Urinary bladder (tissue), 4 donors: ENCODE data around the gene WWC1. TPM values are rescaled to one million over a fixed set of nuclear protein-coding genes. Genes with fewer than 3 reads are reported as not detected.

Source experiments
- DNase-seq: peaks from one replicate; pipeline ENCODE4 v3.0.0-alpha.2; 2015; ENCODE audit errors: extremely low spot score
- H3K27ac ChIP-seq: one replicate; pipeline ENCODE4 v1.5.1; 2013; ENCODE audit warnings: low read depth, mild to moderate bottlenecking, moderate library complexity
- H3K36me3 ChIP-seq: one replicate; pipeline ENCODE4 v1.6.1; 2013; ENCODE audit warnings: mild to moderate bottlenecking, moderate library complexity; ENCODE audit not compliant: insufficient read depth
- H3K4me1 ChIP-seq: one replicate; pipeline ENCODE4 v1.6.1; 2013; ENCODE audit warnings: mild to moderate bottlenecking, moderate library complexity; ENCODE audit not compliant: insufficient read depth
- H3K4me3 ChIP-seq: one replicate; pipeline ENCODE4 v1.5.1; 2013; ENCODE audit warnings: low read depth, low read length
- WGBS: extraction: QIAGEN DNeasy Blood & Tissue Kit; methylation state at CpG from one replicate; pipeline ENCODE4 v1.1.7; 2013; 5-methylcytosine and 5-hydroxymethylcytosine counted together
- polyA plus RNA-seq: library from polyadenylated mRNA; stranded (reverse); fragments of 200-250 nt; gene quantifications from one replicate; pipeline ENCODE4 v1.2.3, GENCODE V29; 2013
- total RNA-seq: library from RNA; depleted of rRNA; stranded (reverse); fragments of >200 nt; gene quantifications from one replicate; pipeline ENCODE4 v1.2.3, GENCODE V29; 2014
- donor health status: healthy with polysubstance abuse.
- donor health status: healthy.

Gene WWC1
- total and polyA plus RNA-seq, 2 donors = 2.1 to 7.1 TPM

DNA sequence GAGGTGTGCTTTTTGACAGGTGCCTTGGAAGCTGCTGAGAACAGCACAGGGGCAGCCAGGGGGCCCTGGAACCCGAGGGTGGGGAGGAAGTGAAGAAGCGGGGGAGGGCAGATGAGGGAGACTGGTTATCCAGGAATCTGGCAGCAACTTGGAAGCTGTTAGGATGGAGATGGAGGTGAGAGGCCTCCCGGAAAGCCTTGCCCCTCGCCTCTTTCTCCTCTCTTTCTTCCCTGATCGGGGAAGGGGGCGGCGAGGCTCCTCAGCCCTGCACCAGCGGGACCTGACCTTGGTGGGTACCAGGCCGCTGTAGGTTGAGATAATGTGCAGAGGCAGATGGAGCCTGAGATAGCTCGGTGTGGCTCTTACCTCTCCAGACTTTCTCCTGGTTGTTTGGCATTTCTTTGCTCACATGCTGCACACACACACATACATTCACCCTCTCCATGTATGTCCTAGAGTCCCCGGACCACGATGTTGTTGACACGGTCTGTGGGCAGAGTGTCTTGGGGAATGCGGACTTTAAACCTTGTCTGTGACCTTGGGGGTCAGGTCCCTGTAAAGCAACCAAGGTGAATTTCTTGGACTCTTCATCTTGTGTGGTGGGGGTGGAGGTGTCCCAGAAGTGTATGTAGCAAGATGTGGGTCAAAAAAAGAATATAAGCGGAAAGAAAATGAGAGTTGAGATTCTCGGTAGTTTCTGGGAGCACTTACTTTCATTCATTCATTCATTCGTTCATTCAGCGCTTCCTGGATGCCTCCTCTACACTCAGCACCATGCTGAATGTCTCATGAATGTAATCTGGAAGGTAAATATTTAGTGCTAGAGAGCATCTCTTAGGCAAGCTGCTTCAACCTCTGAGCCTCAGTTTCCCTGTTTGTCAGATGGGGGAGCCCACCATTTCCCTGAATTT, 1.6 kb downstream of the WWC1 start:
- 68% methylated on average over 18 of the region's 18 CpGs for WGBS
- no peak for DNase-seq
- peak overlapping the region; percentile 52 for H3K4me3 ChIP-seq
- no peaks in the 10 kb centered on the region for H3K36me3 ChIP-seq
- no peak overlapping the region for H3K27ac ChIP-seq
- H3K4me1 ChIP-seq = peaks cover 2% of the 10 kb centered on the region

DNA sequence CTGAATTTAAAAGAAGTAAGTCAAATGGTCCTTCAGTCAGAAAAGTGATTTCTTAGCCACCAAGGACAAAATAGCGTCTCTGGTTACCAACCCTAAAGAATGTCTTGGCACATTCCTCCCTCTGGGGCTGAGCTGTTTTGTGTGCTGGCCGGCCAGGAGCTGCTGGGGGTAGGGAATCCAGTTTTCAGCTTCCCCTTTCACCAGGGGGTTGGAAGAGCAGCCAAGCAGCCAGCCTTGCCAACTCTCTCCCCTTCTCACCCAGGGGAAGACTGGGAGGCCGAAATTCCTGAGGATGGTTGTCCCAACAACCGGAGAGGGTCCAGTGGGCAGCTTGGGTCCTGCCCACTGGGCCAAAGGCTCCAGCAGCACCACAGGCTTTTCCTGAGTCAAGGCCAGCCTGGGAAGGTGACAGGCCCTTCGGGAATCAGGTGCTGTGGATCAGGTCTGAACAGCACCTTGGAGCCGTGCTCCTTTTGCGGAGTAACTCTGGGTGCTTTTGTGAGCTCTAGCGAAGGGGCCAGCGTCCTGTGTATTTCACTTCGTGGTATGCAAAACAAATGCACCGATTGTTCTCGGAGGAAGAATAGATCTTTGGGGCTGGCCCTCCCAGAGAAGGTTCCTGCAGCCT, 4.2 kb downstream of the WWC1 start:
- 63% methylated on average over 12 of the region's 12 CpGs for WGBS
- Histone ChIP-seq H3K4me1 (peaks cover 2% of the 10 kb centered on the region), H3K36me3 (no peaks in the 10 kb centered on the region), H3K4me3 (no peak overlapping the region), H3K27ac (no peak overlapping the region)
- DNase-seq = no peak

DNA sequence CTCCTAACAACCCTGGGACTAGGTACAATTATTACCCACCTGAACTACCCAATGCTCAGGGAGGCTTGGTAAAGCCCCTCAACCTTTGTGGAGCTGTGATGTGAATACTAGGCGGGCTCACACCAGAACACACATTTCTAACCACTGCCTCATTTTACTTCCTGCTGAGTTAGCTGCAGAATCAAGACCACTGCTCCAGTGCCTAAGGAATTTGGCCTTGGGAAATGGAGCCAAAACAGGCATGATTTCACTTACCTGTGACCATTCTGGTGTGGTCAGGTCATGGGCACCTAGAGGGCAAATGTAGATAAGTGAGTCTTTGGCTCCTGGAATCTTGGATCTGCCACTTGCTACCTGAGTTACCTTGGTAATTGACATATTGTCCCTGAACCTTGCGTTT, 5.2 kb downstream of the WWC1 start:
- DNase-seq = no peak
- Histone ChIP-seq H3K27ac (no peak overlapping the region), H3K4me3 (no peak overlapping the region), H3K4me1 (peaks cover 2% of the 10 kb centered on the region), H3K36me3 (no peaks in the 10 kb centered on the region)
- WGBS = 94% methylated on average over 2 of the region's 2 CpGs

DNA sequence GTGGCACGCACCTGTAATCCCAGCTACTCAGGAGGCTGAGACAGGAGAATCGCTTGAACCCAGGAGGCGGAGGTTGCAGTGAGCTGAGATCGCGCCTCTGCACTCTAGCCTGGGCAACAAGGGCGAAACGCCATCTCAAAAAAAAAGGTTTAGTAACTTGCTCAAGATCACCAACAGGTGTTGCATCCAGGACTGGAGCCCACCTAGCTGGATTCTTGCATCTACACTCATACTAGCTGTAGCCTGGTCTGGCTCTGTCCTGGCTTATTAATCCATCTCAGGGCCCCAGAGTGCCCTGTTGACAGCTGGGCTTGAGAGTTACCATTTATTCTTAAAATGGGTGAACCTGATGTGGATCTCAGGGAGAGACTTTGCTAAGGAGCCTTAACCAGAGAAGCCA, 7.5 kb downstream of the WWC1 start:
- 95% methylated on average over 7 of the region's 7 CpGs for WGBS
- H3K27ac ChIP-seq = no peak overlapping the region
- H3K4me1 ChIP-seq = no peaks in the 10 kb centered on the region
- H3K4me3 ChIP-seq = no peak overlapping the region
- DNase-seq = no peak
- H3K36me3 ChIP-seq = no peaks in the 10 kb centered on the region

DNA sequence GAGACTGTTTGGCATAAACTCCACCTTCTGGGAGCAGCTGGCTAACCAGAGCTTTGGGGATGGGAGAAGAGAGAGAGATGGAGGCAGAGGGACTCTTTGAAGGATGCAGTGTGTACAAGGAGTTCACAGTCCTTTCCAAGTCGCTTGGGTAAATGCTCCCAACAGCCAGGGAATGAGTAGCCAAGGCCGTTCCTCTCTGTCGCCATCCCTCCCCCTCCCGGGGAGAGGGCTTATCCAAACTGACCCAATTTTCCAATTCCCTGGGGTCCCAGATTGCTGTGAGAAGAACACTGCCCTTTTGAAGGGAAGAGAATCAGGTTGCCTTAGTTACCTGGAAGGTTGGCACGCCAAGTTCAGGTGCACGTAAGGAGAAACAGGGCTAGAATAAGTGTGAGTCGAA, 7.9 kb downstream of the WWC1 start:
- H3K4me3 ChIP-seq = no peak overlapping the region
- H3K27ac ChIP-seq = no peak overlapping the region
- H3K4me1 ChIP-seq = no peaks in the 10 kb centered on the region
- 86% methylated on average over 7 of the region's 7 CpGs for WGBS
- no peak for DNase-seq
- H3K36me3 ChIP-seq = no peaks in the 10 kb centered on the region

DNA sequence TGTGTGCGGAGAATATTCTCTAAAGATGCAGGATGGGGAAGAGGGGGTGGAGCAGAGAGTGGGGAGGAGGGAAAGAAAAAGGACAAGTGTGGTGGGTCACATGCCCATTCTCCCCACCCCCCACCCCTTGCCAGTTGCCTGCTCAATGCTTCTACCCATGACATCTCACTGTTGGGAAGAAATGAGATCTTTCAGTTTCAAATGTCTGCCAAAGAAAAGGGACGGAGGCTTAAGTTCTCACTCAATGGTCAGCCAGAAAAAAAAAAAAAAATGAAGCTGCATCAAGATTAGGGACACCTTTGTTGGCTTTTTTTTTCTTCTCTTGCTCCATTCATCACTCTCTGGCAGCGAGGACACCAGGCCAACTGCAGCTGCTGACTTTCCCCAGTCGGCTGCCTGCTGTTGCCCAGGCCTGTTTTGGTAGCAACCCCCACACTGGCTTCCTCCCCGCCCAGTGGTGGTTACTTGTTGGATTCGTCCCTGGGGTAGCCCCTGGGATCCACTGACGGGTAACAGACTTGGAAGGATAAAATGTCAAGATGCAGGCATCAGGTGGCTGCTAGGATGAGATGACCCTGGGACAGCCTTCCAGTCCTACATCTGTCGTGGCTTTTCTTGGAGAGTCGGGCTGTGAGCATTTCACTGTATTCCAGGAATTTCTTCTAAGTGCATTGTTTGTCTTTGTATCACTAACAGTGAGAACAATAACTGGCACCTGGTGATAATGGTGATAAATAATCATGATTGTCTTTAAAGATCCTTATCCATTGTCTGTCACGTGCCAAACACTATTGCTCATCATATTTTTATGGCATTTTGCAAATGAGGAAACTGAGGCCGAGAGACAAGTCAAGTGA, 9.1 kb downstream of the WWC1 start:
- no peaks in the 10 kb centered on the region for H3K36me3 ChIP-seq
- DNase-seq = no peak
- H3K27ac ChIP-seq = no peak overlapping the region
- no peak overlapping the region for H3K4me3 ChIP-seq
- WGBS = 64% methylated on average over 11 of the region's 11 CpGs
- no peaks in the 10 kb centered on the region for H3K4me1 ChIP-seq

DNA sequence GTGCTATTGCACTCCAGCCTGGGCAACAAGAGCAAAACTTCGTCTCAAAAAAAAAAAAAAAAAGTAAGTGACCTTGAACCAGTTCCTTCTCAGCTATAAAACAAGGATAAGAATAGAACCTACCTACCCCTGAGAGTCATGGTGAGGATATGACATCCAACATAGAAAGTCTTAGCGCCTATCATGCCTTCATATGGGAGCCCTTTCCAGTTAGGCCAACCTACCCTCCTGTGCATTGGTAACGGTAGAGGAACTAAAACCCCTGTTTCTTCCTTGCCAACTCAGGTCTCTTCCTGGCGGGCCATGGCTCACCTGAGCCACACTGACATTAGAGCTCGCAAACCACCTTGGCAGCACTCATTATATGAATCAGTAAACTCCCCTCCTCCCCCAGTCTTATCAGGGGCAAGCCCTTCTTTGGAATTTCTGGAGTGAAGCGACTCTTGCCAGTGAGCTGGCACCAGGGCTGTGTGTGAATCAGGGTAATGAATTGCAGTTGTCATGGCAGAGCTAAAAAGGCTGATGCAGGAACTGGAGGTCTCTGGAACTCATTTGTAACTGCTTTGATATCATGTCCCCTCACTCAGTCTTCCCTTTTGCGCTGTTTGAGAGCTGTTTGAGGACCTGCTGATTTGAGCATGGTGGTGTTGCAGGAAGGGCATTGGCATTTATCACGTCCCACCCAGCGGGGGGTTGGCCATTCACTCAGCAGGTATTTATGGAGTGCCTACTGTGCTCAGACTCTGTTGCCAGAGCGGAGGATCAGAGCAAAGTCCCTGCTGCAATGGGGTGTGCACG, 10.3 kb downstream of the WWC1 start:
- DNase-seq = no peak
- no peak overlapping the region for H3K27ac ChIP-seq
- no peaks in the 10 kb centered on the region for H3K4me1 ChIP-seq
- 68% methylated on average over 11 of the region's 11 CpGs for WGBS
- H3K4me3 ChIP-seq = no peak overlapping the region
- no peaks in the 10 kb centered on the region for H3K36me3 ChIP-seq

DNA sequence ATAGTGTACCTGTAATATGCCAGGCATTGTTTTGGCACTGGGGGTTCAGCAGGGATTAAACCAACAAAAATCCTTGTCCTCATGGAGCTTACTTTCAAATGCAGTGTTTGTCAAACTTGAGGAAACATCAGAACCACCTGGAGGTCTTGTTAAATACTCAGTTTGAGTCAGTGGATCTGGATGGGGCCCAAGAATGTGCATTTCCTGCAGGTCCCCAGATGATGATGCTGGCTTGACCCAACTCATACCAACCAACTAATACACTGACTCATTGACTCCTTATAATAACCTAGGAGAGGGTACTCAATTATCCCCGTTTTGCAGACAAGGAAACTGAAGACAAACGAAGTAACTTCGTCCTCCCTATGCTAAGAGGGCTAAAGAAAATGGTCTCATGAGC, 11.3 kb downstream of the WWC1 start:
- Histone ChIP-seq H3K27ac (no peak overlapping the region), H3K4me3 (no peak overlapping the region), H3K36me3 (no peaks in the 10 kb centered on the region), H3K4me1 (no peaks in the 10 kb centered on the region)
- no peak for DNase-seq
- WGBS = 80% methylated on average over 3 of the region's 3 CpGs

DNA sequence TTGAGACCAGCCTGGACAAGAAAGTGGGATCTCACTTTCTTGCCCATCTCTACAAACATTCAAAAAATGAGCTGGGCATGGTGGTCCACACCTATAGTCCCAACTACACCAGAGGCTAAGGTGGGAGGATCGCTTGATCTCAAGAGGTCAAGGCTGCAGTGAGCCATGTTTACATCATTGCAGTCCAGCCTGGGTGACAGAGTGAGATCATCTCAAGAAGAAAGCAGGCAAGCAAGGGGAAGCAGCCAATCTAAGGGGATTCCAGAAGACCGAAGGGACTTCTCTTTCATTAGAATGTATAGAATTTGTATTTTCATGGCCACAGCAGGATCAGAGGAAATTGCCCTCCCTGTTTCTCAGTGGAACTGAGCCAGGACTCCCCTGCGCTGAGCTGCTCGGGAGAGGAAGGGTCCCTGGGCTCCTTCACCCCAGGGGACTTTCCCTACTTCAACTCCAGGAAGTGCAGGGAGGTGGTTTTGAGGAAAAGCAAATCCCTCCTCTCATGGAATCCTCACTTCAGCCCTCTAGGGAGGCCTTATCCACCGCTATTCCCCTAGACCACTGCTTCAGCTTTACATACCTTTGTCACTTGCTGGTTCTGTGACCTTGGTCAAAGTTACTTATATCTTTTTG, 12.1 kb downstream of the WWC1 start:
- Histone ChIP-seq H3K4me1 (no peaks in the 10 kb centered on the region), H3K36me3 (no peaks in the 10 kb centered on the region), H3K27ac (no peak overlapping the region), H3K4me3 (no peak overlapping the region)
- WGBS = 83% methylated on average over 5 of the region's 5 CpGs
- DNase-seq = no peak

DNA sequence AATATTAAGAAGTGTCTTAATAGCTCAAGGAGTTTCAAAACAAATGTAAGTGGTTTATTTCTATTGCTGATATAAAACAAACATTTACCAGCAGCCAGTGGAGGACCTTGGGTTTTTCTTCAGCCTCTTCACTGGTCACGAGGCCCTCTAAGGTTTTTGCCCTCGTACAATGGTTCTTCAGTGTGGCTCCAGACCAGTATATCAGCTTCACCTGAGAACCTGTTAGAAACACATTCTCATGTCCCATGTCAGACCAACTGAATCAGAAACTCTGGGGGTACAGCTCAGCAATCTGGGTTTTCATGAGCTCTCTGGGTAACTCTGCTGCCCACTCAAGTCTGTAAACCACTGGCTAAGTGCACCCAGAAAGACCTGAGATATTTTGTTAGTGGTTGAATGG, 12.9 kb downstream of the WWC1 start:
- Histone ChIP-seq H3K4me1 (no peaks in the 10 kb centered on the region), H3K27ac (no peak overlapping the region), H3K4me3 (no peak overlapping the region), H3K36me3 (no peaks in the 10 kb centered on the region)
- DNase-seq = no peak
- WGBS = 90% methylated on average over 2 of the region's 2 CpGs

DNA sequence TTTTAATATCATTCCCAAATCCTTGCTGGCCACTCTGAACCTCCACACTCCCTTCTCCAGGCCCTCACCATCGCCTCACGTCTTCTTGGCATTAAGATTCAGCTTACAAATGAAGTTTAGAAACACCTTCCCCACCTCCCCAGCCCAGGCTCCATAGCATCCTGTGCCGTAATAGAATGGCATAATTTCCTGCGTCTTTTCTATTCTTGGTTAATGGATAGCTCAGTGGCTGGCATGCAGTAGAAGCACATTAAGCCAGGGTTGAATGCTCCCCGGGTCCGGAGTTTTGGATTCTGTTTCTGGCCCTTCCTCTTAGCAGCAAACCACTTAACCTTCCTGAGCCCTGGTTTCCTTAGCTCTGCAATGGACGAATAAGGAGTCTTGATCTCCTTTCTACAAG, 13.8 kb downstream of the WWC1 start:
- DNase-seq = no peak
- 86% methylated on average over 7 of the region's 7 CpGs for WGBS
- Histone ChIP-seq H3K4me3 (no peak overlapping the region), H3K27ac (no peak overlapping the region), H3K36me3 (no peaks in the 10 kb centered on the region), H3K4me1 (no peaks in the 10 kb centered on the region)

DNA sequence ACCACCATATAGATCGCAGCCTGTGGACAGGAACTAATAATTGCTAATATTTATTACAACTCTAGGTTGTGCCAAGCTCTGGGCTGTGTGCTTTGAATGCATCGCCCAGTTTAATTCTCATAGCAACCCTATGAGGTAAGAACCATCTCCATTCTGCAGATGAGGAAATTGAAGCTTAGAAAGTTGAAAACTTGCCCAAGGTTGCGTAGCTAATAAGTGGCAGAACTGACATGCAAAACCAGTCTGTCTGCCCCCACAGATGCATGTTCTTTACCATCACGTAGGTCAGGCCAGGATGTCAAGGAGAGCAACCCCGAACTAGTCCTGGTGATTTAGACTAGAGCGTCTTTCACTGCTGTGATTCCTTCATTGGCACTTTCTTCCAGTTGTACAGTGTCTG, 15.6 kb downstream of the WWC1 start:
- no peaks in the 10 kb centered on the region for H3K4me1 ChIP-seq
- no peak overlapping the region for H3K4me3 ChIP-seq
- H3K27ac ChIP-seq = no peak overlapping the region
- DNase-seq = no peak
- 92% methylated on average over 6 of the region's 6 CpGs for WGBS
- no peaks in the 10 kb centered on the region for H3K36me3 ChIP-seq
